Neural cell (in vitro differentiated cells): Measurements from ENCODE around the gene DDX31. TPM values are rescaled to one million over a fixed set of nuclear protein-coding genes. Genes with fewer than 3 reads are reported as not detected.
A peak's percentile ranks its signal among the peaks of the same experiment; 100 is the strongest.

Experiments used
- H2AFZ ChIP-seq: fragments of 200-600, 300-800 bp; sonication (generic), shearing (Covaris generic); 2 replicates; pipeline ENCODE4 v1.6.0; 2014; ENCODE audit warnings: low read depth, mild to moderate bottlenecking, antibody characterized with exemption, low read length, moderate library complexity
- H3F3A ChIP-seq: fragments of 200-600 bp; shearing (Covaris generic); 2 replicates; pipeline ENCODE4 v1.6.1; 2016; ENCODE audit warnings: mild to moderate bottlenecking, moderate library complexity, mixed read lengths, antibody characterized with exemption, low read length; ENCODE audit not compliant: insufficient read depth, poor library complexity, severe bottlenecking
- H3K27ac ChIP-seq: fragments of 200-600, 300-800 bp; sonication (generic), shearing (Covaris generic); 2 replicates; pipeline ENCODE4 v1.5.1; 2014; ENCODE audit warnings: mild to moderate bottlenecking, low read length, moderate library complexity
- H3K27me3 ChIP-seq: fragments of 300-800, 200-600 bp; sonication (generic), shearing (Covaris generic); 2 replicates; pipeline ENCODE4 v1.6.0; 2014; ENCODE audit warnings: mild to moderate bottlenecking, low read depth, low read length, moderate library complexity; ENCODE audit not compliant: insufficient read depth
- H3K36me3 ChIP-seq: fragments of 300-800, 200-600 bp; sonication (generic), shearing (Covaris generic); 2 replicates; pipeline ENCODE4 v1.5.1; 2014; ENCODE audit warnings: mild to moderate bottlenecking, antibody characterized with exemption, low read length, moderate library complexity; ENCODE audit not compliant: insufficient read depth
- H3K4me2 ChIP-seq: fragments of 300-800, 200-600 bp; sonication (generic), shearing (Covaris generic); 2 replicates; pipeline ENCODE4 v1.6.0; 2014; ENCODE audit warnings: mild to moderate bottlenecking, low read length
- H3K4me3 ChIP-seq: fragments of 300-800, 200-600 bp; sonication (generic), shearing (Covaris generic); 2 replicates; pipeline ENCODE4 v1.5.1; 2014; ENCODE audit warnings: mild to moderate bottlenecking, low read length, moderate library complexity
- H3K79me2 ChIP-seq: fragments of 200-600 bp; shearing (Covaris generic); replicated peaks from 2 replicates; pipeline ENCODE4 v1.6.0; 2014; ENCODE audit warnings: mild to moderate bottlenecking, low read length, moderate library complexity; ENCODE audit not compliant: insufficient read depth
- H3K9ac ChIP-seq: fragments of 300-800, 200-600 bp; sonication (generic), shearing (Covaris generic); 2 replicates; pipeline ENCODE4 v1.6.1; 2016; ENCODE audit warnings: mild to moderate bottlenecking, low read length, mixed read lengths
- H3K9me2 ChIP-seq: fragments of 200-600 bp; shearing (Covaris generic); 2 replicates; pipeline ENCODE4 v1.6.1; 2016; ENCODE audit warnings: mild to moderate bottlenecking, low read length, mixed read lengths; ENCODE audit not compliant: insufficient read depth
- H3K9me3 ChIP-seq: fragments of 200-600, 300-800 bp; sonication (generic), shearing (Covaris generic); 2 replicates; pipeline ENCODE4 v1.6.1; 2016; ENCODE audit warnings: mild to moderate bottlenecking, mixed run types, low read length, moderate library complexity, mixed read lengths
- H4K20me1 ChIP-seq: fragments of 200-600 bp; shearing (Covaris generic); 2 replicates; pipeline ENCODE4 v1.6.1; 2016; ENCODE audit warnings: mild to moderate bottlenecking, mixed run types; ENCODE audit not compliant: insufficient read depth
- CTCF ChIP-seq: fragments of 450-650 bp; IDR thresholded peaks from 2 replicates; pipeline ENCODE4 v1.5.1; 2014; ENCODE audit warnings: antibody characterized with exemption, mild to moderate bottlenecking, moderate library complexity; ENCODE audit not compliant: poor library complexity, severe bottlenecking
- EP300 ChIP-seq: fragments of 450-650 bp; conservative IDR thresholded peaks from 2 replicates; pipeline ENCODE4 v1.6.1; 2014; ENCODE audit warnings: antibody characterized with exemption, mild to moderate bottlenecking, moderate library complexity; ENCODE audit not compliant: poor library complexity, severe bottlenecking
- EZH2 ChIP-seq: fragments of 200-600, 300-800 bp; shearing (Covaris generic), sonication (generic); IDR thresholded peaks from 2 replicates; pipeline ENCODE4 v1.6.1; 2014; ENCODE audit warnings: antibody characterized with exemption, low read length, borderline replicate concordance, mild to moderate bottlenecking; ENCODE audit not compliant: insufficient read depth, poor library complexity, severe bottlenecking
- MXI1 ChIP-seq: fragments of 450-650 bp; conservative IDR thresholded peaks from 2 replicates; pipeline ENCODE4 v1.6.1; 2014; ENCODE audit warnings: antibody characterized with exemption, mild to moderate bottlenecking; ENCODE audit not compliant: poor library complexity, severe bottlenecking
- POLR2AphosphoS5 ChIP-seq: IDR thresholded peaks from 2 replicates; pipeline ENCODE4 v1.6.1; 2012
- RAD21 ChIP-seq: fragments of 450-650 bp; conservative IDR thresholded peaks from 2 replicates; pipeline ENCODE4 v1.6.1; 2014; ENCODE audit warnings: antibody characterized with exemption, mild to moderate bottlenecking, moderate library complexity
- SMC3 ChIP-seq: fragments of 450-650 bp; conservative IDR thresholded peaks from 2 replicates; pipeline ENCODE4 v1.6.1; 2014; ENCODE audit warnings: antibody characterized with exemption, mild to moderate bottlenecking, moderate library complexity; ENCODE audit not compliant: poor library complexity
- TAF1 ChIP-seq: IDR thresholded peaks from 2 replicates; pipeline ENCODE4 v1.6.1; 2012; ENCODE audit warnings: low read depth
- polyA plus RNA-seq: library from polyadenylated mRNA; depleted of rRNA; stranded (reverse); fragments of >200 nt; gene quantifications from 2 replicates; pipeline ENCODE4 v1.2.3, GENCODE V29; 2014
- TF ChIP-seq, protein P1 (sequence below): IDR thresholded peaks from 2 replicates; pipeline ENCODE4 v1.6.1; 2012; ENCODE audit warnings: borderline replicate concordance

Gene DDX31
- polyA plus RNA-seq, 1 donor from 2014 or later, result 12.8 TPM

- Histone ChIP-seq H3F3A (no peaks in the 10 kb centered on the region), H3K9me3 (no peaks in the 10 kb centered on the region), H3K4me2 (no peak overlapping the region), H3K4me3 (no peak overlapping the region), H3K79me2 (no peaks in the 10 kb centered on the region), H3K27ac (peak overlapping the region; percentile 21), H3K9me2 (no peaks in the 10 kb centered on the region), H3K27me3 (no peaks in the 10 kb centered on the region), H2AFZ (no peak overlapping the region), H3K36me3 (no peaks in the 10 kb centered on the region), H4K20me1 (no peaks in the 10 kb centered on the region), H3K9ac (no peak overlapping the region)
- TF ChIP-seq MXI1 (no peak), EP300 (no peak), EZH2 (no peak), RAD21 (no peak), TAF1 (no peak), POLR2AphosphoS5 (no peak), CTCF (no peak), SMC3 (no peak)
- TF ChIP-seq, protein P1, sequence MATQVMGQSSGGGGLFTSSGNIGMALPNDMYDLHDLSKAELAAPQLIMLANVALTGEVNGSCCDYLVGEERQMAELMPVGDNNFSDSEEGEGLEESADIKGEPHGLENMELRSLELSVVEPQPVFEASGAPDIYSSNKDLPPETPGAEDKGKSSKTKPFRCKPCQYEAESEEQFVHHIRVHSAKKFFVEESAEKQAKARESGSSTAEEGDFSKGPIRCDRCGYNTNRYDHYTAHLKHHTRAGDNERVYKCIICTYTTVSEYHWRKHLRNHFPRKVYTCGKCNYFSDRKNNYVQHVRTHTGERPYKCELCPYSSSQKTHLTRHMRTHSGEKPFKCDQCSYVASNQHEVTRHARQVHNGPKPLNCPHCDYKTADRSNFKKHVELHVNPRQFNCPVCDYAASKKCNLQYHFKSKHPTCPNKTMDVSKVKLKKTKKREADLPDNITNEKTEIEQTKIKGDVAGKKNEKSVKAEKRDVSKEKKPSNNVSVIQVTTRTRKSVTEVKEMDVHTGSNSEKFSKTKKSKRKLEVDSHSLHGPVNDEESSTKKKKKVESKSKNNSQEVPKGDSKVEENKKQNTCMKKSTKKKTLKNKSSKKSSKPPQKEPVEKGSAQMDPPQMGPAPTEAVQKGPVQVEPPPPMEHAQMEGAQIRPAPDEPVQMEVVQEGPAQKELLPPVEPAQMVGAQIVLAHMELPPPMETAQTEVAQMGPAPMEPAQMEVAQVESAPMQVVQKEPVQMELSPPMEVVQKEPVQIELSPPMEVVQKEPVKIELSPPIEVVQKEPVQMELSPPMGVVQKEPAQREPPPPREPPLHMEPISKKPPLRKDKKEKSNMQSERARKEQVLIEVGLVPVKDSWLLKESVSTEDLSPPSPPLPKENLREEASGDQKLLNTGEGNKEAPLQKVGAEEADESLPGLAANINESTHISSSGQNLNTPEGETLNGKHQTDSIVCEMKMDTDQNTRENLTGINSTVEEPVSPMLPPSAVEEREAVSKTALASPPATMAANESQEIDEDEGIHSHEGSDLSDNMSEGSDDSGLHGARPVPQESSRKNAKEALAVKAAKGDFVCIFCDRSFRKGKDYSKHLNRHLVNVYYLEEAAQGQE, result no peak
Measured at GRCh38 chr9:132628746-132629145, 41.0 kb downstream of the DDX31 start.

GRCh38 chr9:132627594-132627993, 42.2 kb downstream of the DDX31 start:
- Histone ChIP-seq H3K4me3 (no peak overlapping the region), H3K9me3 (no peaks in the 10 kb centered on the region), H3K9ac (no peak overlapping the region), H3K79me2 (no peaks in the 10 kb centered on the region), H2AFZ (no peak overlapping the region), H3K9me2 (no peaks in the 10 kb centered on the region), H3K36me3 (no peaks in the 10 kb centered on the region), H3F3A (no peaks in the 10 kb centered on the region), H3K27ac (no peak overlapping the region), H3K4me2 (no peak overlapping the region), H3K27me3 (no peaks in the 10 kb centered on the region), H4K20me1 (no peaks in the 10 kb centered on the region)
- TF ChIP-seq, protein P1, result no peak
- TF ChIP-seq EZH2, result no peak
- no peak for TF ChIP-seq POLR2AphosphoS5
- TF ChIP-seq TAF1, result no peak
- TF ChIP-seq MXI1, result no peak
